Fibroblast of villous mesenchyme (primary cell): ENCODE results near the gene STIM1. TPM values are rescaled to one million over a fixed set of nuclear protein-coding genes. Genes with fewer than 3 reads are reported as not detected.

ENCODE experiments used
- DNase-seq: peaks from one replicate; pipeline ENCODE4 v3.0.0-alpha.2; 2010; ENCODE audit warnings: low read depth
- H3K4me3 ChIP-seq: 2 replicates; pipeline ENCODE4 v1.5.1; 2011; ENCODE audit warnings: low read depth, mild to moderate bottlenecking, low read length
- CTCF ChIP-seq: IDR thresholded peaks from 2 replicates; pipeline ENCODE4 v1.5.1; 2012; ENCODE audit warnings: low read depth, mild to moderate bottlenecking, low read length; ENCODE audit not compliant: insufficient read depth
- total RNA-seq: library from RNA; depleted of rRNA; stranded (reverse); fragments of >200 nt; gene quantifications from 2 replicates; pipeline ENCODE4 v1.2.3, GENCODE V29; 2012

STIM1 gene
- total RNA-seq, 1 donor, result 36.7 TPM

- no peak for DNase-seq
- no peak for TF ChIP-seq CTCF
- H3K4me3 ChIP-seq, result no peak overlapping the region
Observed at GRCh38 chr11:3986301-3986700, 130.8 kb downstream of the STIM1 start.

GRCh38 chr11:3989276-3989920 is 133.9 kb downstream of the STIM1 start:
- H3K4me3 ChIP-seq, result peak overlapping the region; percentile 7
- TF ChIP-seq CTCF, result no peak

GRCh38 chr11:3989921-3990290 is 134.4 kb downstream of the STIM1 start:
- TF ChIP-seq CTCF, result no peak
- DNase-seq, result no peak
- no peak overlapping the region for H3K4me3 ChIP-seq

More at GRCh38 chr11:3989276-3989920, 133.9 kb downstream of the STIM1 start:
- DNase-seq, result no peak

- no peak for TF ChIP-seq CTCF
- H3K4me3 ChIP-seq, result no peak overlapping the region
Observed at GRCh38 chr11:3990406-3990805, 134.9 kb downstream of the STIM1 start.

GRCh38 chr11:3992964-3993363 is 137.5 kb downstream of the STIM1 start:
- TF ChIP-seq CTCF, result no peak
- no peak overlapping the region for H3K4me3 ChIP-seq
- no peak for DNase-seq

More at GRCh38 chr11:3990406-3990805, 134.9 kb downstream of the STIM1 start:
- DNase-seq, result no peak

GRCh38 chr11:3994030-3994640 is 138.7 kb downstream of the STIM1 start:
- H3K4me3 ChIP-seq, result no peak overlapping the region
- no peak for DNase-seq

More at GRCh38 chr11:3994030-3994640, 138.7 kb downstream of the STIM1 start:
- no peak for TF ChIP-seq CTCF
